Frontal cortex (tissue), 4 donors: Measurements from ENCODE around the gene RHEBL1. TPM values are rescaled to one million over a fixed set of nuclear protein-coding genes. Genes with fewer than 3 reads are reported as not detected.
"Not testable (repeated sequence)": the region's sequence is repeated elsewhere in the genome, so short reads cannot be mapped to it uniquely, and the experiment has no call there.

Experiments
- DNase-seq, 2 donors: peaks; one replicate each; pipeline ENCODE4 v3.0.0; 2012; ENCODE audit warnings: low spot score in 2 of 2
- FAIRE-seq: peaks from 2 replicates; lab custom pipeline; 2012; peaks lifted over from hg19 to GRCh38; lab: Jason Lieb, UNC
- total RNA-seq: library from RNA; depleted of rRNA; stranded (reverse); fragments of >200 nt; gene quantifications from one replicate; pipeline ENCODE4 v1.2.3, GENCODE V29; 2014
- donor health status: control.
- donor health status: control.
- donor health status: control.

RHEBL1 gene
- total RNA-seq, 1 donor from 2014 or later = 1.2 TPM

DNA sequence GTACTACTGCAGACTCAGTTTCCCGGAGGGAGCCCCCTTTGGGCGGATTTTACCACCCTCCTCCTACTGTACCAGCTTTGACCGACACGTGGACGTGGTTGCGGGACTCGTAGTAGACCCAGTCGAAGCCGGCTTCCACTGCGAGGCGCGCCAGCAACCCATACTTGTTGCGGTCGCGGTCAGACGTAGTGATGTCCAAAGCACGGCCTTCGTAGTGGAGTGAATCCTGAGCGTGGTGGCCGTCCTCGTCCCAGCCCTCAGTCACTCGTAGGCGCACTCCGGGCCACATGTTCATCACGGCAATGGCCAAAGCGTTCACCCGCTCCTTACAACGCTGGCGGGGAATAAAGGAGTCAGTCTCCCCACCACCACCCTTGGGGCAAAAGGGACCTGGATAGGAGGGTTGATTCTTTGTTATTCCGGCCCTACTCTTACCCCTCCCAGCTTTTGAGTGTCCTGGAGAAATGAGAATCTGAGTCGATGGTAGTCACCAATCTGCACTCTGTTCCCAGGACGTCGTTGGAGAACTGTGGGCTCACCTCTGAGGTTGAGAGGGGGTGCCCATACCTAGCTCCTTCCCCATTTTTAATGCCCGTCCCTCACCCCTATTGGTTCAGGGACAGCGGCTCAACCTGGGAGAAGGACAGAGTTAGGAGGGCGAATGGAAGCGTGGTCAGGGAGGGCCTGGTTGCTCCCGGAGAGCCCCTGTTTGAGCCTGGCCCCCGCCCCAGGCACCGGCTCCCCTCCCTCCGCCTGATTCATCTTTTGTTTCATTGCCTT, 21.5 kb upstream of the RHEBL1 start:
- FAIRE-seq = no peak
- no peak for DNase-seq

DNA sequence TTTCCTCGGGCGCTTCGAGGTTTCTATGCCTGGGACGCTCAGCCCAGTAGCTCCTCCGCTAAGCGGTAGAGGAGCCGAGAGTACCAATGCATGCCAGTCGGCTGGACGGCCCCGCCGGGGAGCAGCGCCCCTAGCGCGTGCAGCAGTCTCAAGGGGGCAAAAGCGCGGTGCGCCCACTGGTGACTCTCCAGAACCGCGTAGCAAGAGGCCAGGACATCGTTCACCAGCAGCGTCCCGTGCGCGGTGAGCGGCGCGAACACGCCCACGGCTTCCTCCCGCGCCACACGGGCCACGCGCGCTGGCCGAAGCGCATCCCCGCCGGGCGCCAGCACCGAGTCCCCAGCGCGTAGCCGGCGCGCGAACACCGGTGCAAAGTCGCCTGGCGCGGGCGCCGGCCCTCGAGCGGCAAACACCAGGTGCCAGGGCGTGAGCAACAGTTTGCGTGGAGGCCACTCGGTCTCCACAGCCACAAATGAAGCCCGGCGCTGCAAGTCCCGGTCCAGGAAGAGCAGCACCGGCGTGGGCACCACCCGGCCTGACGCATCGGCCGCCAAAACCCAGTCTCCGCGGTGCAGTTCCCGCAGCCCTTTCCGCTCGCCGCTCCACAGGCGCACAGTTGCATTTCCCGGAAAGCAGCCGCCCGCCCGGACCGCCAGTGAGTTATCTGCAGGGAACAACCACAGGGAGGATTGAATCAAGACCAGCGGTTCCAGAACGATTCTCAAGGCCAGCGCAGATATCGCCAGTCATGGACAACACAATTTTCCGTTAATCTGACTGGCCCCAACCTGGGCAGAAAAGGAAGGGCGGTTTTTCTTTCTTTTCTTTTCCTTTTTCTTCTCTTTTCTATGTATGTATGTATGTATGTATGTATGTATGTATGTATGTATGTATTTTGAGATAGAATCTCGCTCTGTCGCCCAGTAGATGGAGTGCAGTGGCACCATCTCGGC, 20.3 kb upstream of the RHEBL1 start:
- FAIRE-seq (no peak), DNase-seq (peak in 1 of 2 donors; percentile 44)

DNA sequence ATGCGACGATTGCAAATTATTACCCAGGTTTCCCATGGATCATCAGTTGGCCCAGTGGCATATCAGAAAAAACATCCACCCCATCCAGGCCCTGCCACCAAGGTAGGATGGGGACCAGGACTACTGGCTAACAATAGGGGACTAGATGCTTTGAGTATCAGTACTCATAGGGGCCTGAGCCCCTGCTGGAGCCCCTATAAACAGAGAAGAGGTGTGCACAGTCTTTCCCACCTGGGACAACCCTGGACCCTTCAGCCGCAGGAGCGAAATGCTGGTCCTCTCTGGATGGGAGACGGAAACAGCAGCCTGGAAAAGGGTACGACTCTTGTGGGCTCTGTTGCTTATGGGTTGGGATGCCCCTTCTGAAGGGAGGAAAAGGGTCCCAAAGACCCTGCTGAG, 19.2 kb upstream of the RHEBL1 start:
- FAIRE-seq (no peak), DNase-seq (no peak)

DNA sequence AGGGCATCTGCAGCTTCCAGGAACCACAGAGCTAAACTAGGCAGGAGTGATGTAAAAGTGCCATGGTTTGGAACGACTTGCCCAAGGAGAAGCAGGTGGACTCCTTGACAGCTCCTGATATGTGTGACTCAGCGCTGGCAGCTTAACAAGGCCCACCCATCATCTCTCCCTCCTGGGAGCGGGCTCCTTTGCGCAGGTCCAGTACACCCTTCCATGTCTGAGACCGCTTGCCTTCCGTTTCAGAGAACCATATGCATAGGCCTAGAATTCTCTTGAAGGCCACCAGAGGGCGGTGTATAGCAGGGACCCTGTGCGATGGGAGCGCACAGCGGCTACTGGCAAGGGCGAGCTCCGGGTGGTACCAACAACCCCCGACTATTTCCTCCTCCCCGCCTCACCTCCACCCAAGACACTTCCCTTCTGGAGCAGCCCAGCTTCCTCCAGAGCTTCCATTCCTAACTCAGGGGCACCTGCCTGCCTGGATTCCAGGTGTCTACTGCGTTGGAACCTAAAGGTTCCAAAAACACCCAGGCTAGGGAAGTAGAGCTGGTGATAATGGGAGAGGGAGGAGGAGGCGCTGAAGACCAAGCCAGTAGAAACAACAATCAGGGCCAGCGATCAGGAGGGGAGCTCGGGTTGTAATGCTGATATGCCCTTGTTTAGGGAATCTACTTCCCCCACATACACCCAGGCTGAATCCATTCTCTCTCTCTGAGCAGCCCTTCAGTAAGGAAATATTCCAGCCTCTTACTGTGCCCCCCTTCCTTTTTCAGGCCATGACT, 18.6 kb upstream of the RHEBL1 start:
- DNase-seq = peak; percentile 80
- FAIRE-seq = no peak

DNA sequence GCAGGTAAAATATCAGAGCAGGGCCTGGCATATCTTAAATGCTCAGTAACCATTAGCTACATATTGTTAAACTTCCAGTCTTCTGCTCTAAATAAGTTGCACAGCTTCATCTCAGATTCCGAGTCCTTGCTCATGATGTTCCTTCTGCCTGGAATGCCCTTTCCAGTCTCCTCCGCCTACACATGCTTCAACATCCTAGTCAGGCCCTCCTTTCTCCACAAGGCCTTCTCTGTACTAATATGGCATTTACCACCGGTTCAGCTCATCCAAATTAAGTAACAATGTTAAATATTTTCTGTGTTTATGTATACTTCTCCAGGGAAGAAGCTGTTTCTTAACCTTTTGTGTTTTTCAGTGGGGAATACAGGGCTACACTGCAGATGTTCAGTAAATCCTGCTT, 16.3 kb upstream of the RHEBL1 start:
- DNase-seq (no peak), FAIRE-seq (no peak)

DNA sequence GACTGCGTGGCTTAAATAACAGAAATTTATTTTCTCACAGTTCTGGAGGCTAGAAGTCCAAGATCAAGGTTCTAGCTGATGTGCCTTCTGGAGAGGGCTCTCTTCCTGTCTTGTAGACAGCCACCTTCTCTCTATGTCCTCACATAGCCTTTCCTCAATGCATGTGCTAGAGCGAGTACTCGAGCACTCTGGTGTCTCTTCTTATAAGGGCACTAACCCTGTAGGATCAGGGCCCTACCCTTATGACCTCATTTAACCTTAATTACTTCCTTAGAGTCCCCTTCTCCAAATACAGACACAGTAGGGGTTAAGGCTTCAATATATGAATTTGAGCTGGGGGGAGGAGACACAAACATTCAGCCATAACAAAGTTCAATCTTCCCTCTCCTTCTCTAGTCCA, 14.7 kb upstream of the RHEBL1 start:
- FAIRE-seq = no peak
- no peak for DNase-seq

DNA sequence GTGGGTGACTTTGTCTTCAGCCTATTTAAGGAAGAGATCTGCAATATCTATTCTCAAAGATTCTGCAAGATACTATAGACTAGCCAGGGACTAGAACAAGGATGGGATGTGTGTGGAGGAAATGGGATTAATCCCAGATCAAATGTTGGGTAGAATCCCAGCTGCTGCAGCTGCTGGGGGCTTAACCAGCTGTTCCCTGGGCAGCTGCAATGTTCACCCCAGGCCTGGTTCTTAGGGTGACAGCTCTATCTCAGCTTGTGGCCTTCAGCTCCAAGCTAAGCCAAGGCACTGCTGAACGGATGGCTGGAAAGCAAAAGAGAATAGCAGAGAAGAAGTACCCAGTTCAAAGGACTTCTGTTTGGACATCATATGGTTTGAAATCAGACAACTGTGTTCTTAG, 10.0 kb upstream of the RHEBL1 start:
- FAIRE-seq = no peak

DNA sequence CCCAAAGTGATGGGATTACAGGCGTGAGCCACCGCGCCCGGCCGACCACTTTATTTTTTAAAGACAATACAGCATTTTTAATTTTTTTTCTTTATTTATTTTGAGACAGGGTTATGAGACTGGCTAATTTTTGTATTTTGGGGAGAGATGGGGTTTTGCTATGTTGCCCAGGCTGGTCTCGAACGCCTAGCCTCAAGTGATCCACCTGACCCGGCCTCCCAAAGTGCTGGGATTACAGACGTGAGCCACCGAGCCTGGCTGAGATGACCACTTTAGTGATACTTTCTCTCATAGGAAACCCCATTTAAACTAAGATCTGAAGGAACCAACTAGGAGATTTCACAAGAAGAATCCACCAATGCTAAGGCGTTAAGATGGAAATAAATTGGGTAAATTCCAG, 1.2 kb upstream of the RHEBL1 start:
- no peak for DNase-seq
- no peak for FAIRE-seq

More for the DNA sequence above, 10.0 kb upstream of the RHEBL1 start:
- no peak for DNase-seq

DNA sequence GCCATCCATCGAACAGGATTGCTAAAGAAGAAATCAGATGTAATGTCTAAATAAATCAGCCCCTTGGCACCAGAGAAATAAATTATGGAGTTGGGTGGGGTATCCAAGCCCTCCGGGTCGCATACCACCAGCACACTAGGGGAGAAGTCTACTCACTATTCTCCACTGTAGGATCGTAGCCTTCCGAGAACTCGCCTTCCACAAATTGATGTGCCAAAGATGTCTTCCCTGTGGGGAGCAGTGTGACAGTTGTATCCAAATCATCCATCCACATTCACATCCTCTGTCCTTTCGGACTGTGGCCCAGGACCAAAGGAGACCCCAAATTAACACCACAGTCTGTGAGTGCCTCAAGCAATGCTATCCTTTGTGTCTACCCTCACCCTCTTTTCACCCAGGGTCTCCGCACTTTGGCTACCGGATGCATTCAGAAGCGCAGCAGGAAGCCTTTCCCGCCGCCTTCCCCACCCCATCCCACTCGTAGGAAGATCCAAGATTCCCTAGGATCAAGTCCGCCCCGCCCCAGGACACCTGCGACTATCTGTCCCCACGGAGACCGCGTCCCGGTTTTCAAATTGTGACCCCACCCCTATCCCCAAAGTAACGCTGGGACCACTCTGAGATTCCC, 786 bp downstream of the RHEBL1 start:
- FAIRE-seq = no peak
- DNase-seq = no peak

DNA sequence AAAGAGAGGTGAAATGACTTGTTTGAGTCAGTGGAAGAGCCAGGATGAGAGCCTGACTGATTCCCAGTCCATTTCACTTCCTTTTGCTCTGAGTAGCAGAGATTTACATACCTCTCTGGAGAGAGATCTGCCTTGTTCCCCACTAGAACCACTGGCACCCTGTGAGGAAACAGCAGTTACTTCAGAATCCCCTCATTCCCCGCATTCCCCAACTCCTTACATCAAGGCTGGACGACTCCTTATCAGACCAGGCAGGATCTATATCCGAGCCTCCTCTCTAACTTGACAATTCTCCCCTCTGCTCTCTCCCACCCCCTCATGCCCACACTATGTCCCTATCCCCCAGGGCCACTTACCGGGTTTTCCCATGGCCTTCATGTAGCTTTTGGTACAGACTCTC, 3.7 kb downstream of the RHEBL1 start:
- DNase-seq = no peak
- FAIRE-seq = no peak

DNA sequence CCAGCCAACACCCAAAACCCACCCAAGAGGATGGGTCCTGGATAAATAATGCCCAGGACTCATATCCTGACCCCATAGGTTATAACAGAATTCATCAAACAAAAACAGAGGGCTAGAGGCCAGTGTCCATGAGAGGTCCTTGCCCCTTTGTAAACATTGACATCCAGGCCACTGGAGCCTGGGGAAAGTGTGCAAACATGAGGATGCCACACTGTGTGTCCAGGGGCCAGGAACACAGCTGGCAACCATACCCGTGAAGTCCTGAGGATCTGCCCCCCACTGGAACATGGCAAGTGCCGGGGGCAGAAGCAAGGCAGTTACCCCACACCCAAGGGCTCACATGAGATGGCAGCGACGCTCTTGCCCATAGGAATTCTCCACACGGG, 5.0 kb downstream of the RHEBL1 start:
- FAIRE-seq = no peak
- no peak for DNase-seq

DNA sequence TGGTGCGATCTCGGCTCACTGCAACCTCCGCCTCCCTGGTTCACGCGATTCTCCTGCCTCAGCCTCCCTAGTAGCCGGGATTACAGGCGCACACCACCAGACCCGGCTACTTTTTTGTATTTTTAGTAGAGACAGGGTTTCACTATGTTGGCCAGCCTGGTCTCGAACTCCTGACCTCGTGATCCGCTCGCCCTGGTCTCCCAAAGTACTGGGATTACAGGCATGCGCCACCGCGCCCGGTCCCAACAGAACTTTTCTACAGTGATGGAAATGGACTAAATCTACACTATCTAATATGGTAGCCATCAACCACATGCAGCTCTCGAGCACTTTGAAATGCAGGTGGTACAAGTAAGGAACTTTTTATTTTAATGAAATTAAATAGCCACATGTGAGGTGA, 7.9 kb downstream of the RHEBL1 start:
- FAIRE-seq, DNase-seq: not testable (repeated sequence)

DNA sequence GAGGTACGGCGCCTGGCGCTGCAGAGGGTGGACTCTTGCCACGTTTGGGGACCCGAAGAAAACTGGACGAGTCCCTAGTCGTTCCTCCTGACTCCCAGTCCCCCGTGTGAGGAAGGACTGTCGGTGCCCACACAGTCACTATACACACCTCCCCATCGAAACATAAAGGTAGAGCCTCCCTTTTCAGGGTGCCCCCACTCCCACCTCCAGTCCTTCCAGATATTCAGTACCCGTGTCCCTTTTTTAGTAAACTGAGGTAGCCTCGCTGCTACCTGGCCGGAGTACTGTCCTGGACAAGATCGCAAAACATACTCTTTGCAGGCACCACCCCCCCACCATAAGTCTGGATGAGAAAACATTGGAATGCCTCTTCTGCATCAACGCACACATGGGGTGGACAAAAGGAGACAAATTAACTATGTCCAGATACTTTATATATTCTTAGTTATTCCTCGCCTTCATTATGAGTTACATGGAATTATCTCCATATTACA, 8.6 kb downstream of the RHEBL1 start:
- FAIRE-seq (no peak), DNase-seq (no peak)

DNA sequence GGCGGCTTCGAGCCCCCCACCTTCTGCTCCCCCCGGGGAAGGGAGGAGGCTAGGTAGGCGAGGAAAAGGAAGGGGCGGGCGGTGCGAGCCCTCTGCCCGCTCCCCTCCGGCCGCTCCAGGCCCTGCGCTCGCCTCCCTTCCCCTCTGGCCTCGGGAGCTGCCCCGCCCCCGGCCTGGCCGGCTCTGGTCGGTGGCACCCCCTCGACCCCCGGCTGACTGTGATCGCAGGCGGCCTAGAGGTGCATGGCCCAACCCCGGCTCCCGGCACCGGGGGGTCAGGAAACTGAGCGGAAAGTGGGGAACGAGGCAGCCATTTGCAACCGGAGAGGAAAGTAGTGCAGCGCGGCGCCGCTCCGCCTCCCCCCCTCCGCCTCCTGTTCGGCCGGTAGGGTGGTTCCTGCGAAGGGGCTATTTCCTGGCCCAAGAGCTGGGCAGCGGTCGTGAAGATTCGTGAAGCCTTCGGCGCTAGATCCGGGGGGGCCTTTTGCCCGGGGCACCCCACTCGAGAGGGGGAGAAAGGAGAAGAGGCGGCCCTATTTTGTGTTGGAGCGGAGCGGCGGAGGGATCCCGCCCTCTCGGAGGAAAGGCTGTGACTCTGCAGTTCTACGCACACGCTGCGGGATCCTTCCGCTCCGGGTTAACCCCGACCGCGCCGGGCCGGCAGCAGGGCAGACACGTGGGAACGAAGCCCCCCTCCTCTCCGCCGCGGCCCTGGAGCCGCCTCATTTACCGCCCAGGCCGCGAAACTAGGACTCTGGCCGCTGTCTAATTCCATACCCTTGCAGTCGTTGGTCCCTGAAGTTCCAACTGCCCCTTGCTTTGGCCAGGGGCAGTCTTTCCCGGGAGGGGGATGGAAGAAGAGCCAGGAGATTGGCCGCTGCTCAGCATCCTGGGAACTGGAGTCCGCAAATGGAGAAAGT, 9.3 kb downstream of the RHEBL1 start, which contains the start of gene KMT2D:
Gene KMT2D (minus strand): TSS at position 558 of the 920 bp plus-strand sequence. CDS start 5,470 bp downstream, outside the sequence.
- FAIRE-seq (no peak), DNase-seq (peak; percentile 91 to 95)

DNA sequence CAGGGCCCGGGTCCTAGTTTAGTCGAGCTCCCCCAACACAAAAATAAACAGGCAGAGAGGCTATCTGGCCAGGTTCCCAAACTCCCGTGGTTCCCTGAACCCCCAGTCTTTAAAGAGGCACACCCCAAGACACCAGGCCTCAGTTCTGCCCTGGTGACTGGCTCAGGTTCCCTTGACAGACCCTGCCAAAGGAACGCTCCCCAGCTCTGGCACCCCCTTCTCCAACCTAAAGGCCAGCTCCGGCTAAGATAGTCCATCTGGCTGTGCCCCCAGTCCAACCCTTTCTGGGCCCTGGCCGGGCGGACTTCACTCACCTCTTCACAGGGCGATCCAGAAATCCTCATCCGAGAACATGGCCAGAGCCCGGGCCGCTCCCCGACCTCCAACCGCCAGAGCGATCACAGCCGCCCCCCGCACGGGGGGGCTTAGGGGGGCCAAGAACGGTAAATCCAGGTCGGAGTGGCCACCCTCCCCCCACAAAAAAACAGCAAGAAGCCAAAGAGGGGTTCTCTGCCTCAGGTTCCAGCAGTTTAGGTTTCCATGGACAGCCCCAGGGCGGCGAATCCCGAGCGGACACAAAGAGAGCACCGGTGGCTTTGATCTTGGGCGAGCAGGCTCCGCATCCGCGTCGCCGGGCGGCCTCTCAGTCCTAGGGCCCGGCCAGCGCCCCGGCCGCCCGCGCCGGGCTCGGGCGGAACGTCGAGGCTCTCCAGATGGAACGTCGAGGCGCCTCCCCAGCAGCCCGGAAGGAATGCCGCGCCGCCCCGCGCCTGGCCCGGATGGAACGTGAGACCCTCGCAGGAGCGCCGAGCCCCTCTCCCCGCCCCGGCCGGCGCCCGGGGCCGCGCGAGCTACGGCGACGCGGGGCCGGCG, 10.2 kb downstream of the RHEBL1 start:
- no peak for FAIRE-seq

DNA sequence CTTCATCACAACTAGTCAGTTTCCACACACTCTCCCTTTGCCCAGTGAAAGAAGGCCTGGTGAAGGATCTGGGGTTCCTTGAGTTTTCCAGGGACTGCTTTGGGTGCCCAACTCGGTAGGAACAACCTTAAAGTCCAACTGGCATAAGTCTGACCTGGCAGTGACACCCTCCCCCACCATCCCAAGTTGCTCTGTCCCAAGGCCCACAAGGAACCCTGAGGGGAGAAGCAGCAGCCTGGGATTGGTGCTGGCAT, 10.8 kb downstream of the RHEBL1 start:
- DNase-seq (no peak), FAIRE-seq (no peak)

More for the DNA sequence above, 10.2 kb downstream of the RHEBL1 start:
- DNase-seq = peak in 1 of 2 donors; percentile 58

DNA sequence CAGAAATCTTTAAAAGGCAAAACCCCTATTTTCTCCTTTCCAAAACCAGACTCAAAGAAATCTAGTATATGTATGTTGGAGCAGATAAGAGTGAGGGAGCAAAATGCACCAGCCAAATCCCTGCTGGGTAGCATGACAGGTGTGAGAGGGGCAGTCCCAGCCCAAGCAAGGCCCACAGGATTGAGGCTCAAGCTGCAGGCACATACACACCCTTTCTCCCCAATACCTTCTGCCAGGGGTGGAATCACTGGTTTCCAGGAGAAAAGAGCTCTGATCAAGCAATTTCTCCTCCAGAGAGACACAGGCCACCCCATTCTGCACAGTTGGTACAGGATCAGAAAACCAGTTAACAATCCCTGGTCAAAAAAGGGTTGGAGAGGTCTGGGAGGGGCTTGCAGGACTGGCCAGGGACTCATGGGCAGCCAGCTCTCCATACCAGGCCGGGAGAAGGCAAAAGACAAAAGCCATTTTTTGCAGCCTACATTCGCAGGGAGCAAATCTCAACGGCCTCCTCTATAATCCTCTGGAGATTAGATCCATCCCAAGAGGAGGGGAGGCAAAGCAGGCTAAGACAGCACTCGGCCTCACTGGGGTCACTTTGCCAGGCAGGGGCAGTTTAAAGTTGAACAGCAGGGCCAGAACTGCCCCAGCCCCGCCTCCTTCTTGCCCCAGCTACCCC, 11.3 kb downstream of the RHEBL1 start:
- DNase-seq = no peak

More for the DNA sequence above, 11.3 kb downstream of the RHEBL1 start:
- no peak for FAIRE-seq
